ENCODE data around the gene MUCL3.
"Not testable (repeated sequence)": the region's sequence is repeated elsewhere in the genome, so short reads cannot be mapped to it uniquely, and the experiment has no call there.

The MUCL3 gene

DNA sequence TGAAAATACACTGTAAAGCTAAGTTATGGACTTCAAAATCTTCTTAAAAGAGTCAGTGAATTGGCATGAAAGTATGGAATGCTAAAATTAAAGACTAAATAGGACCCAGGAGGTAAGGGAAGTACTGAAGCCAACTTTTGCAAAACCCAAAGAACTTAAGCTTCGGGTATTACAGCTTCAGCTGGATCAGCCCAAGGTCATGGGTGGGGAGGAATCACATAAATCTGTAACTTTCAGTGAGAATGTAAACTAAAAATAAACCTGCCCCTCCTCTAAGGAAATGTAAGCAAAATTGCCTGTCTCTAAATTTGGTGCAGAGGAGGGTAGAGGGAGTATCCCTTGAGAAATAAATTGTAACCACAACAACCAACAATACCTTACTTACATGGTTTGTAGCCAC is 38.4 kb downstream of the MUCL3 start:
- no peak for DNase-seq (ENCODE audit: extremely low read depth in 1 of 2, low read depth in 1 of 2)

DNA sequence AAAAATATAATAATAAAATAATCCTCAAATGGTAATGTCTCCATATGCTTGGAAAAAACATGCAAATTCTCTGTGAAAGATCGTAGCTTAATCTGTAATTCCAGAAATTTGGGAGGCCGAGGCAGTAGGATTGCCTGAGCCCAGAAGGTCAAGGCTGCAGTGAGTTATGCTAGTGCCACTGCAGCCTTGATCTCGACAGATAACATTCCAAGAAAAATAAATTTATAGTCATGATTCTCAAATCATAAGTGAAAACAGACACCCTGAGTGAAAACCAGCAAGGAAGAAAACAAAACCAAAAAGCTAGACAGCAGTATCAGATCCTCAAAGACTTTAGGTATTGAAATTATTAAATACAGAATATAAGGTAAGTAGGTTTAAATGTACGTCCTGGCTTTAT is 38.9 kb downstream of the MUCL3 start:
- DNase-seq (ENCODE audit: extremely low read depth in 1 of 2, low read depth in 1 of 2) = no peak

DNA sequence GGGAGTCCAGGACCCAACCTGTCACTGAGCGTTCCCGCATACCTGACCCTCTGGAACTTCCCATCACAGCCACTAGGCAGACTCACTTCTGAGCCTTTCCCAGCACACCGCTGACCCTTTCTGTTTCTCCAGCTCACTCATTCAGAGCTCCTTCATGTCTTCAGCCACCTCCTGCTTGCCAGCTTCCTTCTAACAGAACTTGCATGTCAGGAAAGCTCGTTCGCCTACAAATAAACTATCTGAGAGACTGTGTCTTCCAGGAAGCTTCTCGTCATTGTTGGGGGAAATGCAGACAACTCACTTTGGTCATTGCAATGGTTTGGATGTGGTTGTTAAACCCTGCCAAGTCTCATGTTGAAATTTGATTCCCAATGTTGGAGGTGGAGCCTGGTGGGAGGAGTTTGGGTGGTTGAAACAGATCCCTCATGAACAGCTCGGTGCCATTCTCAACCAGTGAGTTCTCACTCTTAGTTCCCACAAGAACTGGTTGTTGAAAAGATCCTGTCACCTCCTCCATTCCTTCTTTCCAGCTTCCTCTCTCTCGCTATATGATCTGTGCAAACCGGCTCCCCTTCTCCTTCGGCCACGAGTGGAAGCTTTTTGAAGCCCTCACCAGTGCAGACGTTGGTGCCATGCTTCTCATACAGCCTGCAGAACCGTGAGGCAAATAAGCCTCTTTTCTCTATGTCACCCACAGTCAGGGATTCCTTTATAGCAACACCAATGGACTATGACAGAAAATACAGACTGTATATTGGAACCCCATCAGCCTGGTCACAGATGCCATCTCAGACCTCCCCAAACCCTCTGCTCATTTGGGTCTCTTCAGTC is 41.4 kb downstream of the MUCL3 start:
- no peak for DNase-seq (ENCODE audit: extremely low read depth in 1 of 2, low read depth in 1 of 2)

DNA sequence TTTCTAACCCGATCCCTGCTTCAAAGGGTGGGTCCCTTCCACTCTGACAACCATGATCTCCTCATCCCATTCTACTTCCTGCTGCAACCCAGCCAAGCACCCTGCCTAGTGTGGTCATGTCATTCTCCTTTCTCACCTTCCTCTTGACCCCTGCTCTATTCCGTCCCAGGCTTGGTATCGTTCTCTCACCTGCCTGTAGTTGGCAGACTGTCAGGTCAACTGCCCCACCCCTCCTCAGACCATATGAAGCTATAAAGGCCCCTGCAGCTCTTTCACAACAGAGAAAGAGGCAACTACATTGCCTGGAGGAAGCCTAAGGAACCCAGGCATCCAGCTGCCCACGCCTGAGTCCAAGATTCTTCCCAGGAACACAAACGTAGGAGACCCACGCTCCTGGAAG is 42.7 kb downstream of the MUCL3 start, which contains the start of gene MUC21:
MUC21 (plus strand) TSS at position 280 of the 400 bp plus-strand sequence. CDS start 241 bp downstream, outside the sequence.
- no peak for DNase-seq (ENCODE audit: extremely low read depth in 1 of 2, low read depth in 1 of 2)

DNA sequence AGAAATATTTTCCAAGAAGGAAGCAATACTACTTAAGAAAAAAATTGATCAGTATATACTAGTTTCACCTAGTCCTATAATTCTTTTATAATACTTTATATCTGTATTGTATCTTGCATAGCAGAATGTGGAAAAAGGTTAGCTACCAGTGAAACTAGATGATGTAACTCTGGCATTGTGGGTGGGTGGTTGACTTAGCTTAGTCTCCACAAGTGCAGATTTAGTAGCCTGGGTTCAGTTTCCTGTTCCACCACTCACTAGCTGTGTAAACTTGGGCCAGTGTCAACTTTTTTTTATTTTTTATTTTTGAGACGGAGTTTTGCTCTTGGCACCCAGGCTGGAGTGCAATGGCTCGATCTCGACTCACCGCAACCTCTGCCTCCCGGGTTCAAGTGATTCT is 44.7 kb downstream of the MUCL3 start:
- no peak for DNase-seq (ENCODE audit: extremely low read depth in 1 of 2, low read depth in 1 of 2)

DNA sequence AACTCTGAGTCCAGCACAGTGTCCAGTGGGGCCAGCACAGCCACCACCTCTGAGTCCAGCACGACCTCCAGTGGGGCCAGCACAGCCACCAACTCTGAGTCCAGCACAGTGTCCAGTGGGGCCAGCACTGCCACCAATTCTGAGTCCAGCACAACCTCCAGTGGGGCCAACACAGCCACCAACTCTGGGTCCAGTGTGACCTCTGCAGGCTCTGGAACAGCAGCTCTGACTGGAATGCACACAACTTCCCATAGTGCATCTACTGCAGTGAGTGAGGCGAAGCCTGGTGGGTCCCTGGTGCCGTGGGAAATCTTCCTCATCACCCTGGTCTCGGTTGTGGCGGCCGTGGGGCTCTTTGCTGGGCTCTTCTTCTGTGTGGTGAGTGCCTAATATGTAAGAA is 46.5 kb downstream of the MUCL3 start:
- DNase-seq (ENCODE audit: extremely low read depth in 1 of 2, low read depth in 1 of 2) = no peak

DNA sequence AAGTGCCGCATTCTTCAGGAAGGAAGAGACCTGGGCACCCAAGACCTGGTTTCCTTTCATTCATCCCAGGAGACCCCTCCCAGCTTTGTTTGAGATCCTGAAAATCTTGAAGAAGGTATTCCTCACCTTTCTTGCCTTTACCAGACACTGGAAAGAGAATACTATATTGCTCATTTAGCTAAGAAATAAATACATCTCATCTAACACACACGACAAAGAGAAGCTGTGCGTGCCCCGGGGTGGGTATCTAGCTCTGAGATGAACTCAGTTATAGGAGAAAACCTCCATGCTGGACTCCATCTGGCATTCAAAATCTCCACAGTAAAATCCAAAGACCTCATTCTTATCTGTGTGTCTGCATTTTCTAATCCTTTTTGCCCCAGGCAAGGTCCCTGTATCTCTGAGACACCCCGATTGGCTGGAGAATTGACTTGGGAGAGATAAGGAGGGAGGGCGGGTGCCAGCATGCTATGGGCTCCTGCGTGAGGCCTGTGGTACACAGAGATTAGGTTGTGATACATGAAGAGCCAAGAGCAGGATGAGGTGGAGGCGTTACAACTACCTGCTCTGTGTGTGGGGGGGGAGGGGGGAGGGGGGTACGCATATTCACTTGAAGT is 47.5 kb downstream of the MUCL3 start:
- DNase-seq (ENCODE audit: extremely low read depth in 1 of 2, low read depth in 1 of 2) = no peak

DNA sequence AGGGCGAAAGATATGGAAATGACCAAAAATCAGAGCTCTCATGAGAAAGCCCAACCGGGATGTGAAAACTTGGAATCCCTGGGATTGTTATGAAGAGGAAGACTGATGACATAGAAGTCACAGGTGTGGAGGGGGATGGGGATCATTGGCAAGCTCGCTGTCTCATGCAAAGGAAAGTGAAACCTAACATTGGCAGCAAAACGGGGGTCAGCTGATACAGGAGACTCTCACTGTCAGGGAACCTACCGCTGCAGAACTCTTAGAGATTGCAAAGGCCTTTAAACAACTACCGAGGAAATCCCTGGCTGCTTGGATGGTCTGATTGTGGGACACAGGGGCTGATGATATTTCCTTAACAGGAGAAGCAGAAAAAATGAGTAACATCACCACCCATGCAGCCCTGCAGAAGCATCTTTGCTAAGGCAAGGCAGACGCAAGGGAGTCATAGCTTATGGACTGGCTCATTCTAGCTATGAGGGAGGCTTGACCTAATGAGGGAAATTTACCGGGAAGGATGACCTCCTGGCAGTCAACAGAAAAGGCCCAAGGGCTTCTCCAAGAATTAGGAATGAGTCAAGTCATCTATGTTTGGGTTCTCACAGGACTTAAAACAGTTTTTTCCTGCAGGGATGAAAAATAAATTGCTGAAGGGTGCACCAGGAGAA is 49.8 kb downstream of the MUCL3 start:
- DNase-seq (ENCODE audit: extremely low read depth in 1 of 2, low read depth in 1 of 2) = no peak

DNA sequence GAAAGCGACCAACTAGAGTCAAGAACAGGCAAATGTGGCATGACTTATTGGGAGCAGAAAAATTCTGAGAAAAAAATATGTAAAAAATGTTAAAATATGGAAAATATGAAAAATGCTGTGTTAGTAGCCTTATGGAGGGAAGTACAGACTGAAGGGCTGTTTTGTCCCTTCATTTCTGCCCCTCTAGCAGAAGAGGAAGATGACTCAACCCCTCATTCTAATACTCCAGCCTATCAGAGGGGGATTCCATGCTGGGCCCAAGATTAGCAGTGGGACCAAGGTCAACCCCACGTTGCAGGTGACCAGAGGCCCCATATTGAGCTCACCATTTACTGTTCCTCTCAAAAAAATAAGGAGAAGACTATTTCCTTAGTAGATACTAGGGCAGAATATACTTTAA is 51.1 kb downstream of the MUCL3 start:
- no peak for DNase-seq (ENCODE audit: extremely low read depth in 1 of 2, low read depth in 1 of 2)

DNA sequence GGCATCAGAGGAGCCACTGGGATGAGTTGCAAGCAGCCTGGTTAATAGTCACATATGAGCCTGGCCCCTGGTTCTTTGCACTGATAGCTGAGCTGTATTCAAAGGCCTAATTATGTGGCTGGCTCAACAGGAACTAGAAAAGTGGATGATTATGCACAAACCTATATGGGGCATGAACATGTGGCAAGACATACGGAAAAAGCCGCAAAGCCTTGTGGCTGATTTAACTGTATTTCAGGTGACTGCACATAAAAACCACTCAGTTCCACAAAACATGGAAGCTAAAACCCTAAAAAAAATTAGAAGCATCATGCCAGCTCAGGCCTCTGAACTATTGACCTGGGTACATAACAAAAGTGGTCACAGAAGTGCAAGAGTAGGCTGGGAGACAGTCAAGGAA is 56.5 kb downstream of the MUCL3 start:
- DNase-seq (ENCODE audit: extremely low read depth in 1 of 2, low read depth in 1 of 2) = no peak

DNA sequence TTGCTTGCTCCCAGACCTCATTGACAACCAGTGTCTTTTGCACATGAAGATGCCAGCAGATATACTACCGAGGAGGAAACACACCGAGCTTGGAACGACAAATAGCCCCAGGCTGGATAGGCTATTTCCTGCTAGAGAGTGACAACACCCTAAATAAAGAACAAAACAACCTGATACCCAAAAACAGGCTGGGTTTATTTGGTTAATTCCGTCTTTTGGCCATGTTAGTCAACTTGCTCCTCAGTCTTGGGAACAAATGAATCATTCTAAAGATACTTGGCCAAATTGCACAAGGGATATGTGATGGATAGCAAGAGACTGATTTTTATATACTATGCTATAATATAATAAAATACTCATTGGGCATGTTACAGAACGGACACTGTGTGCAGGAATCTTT is 58.0 kb downstream of the MUCL3 start:
- no peak for DNase-seq (ENCODE audit: extremely low read depth in 1 of 2, low read depth in 1 of 2)

DNA sequence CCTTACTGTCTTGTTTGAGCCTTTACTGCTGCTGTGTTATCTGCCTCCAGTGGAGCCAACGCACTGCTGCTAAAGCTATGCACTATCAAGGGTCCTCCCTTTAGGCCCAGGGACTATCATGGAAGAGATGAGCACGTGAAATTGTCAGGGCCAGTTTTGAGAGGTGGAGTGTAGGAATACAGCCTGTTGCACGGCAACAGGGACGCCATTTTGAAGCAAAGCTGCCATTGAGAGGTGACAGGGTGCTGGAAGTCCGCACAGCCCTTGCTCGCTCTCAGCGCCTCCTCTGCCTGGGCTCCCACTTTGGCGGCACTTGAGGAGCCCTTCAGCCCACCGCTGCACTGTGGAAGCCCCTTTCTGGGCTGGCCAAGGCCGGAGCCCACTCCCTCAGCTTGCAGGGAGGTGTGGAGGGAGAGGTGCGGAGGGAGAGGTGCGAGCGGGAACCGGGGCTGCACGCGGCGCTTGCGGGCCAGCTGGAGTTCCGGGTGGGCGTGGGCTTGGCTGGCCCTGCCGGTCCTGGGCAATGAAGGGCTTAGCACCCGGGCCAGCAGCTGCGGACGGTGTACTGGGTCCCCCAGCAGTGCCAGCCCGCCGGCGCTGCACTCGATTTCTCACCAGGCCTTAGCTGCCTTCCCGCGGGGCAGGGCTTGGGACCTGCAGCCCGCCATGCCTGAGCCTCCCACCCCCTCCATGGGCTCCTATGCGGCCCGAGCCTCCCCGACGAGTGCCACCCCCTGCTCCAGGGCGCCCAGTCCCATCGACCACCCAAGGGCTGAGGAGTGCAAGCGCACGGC is 59.5 kb downstream of the MUCL3 start:
- DNase-seq (ENCODE audit: extremely low read depth in 1 of 2, low read depth in 1 of 2) = not testable (repeated sequence)

DNA sequence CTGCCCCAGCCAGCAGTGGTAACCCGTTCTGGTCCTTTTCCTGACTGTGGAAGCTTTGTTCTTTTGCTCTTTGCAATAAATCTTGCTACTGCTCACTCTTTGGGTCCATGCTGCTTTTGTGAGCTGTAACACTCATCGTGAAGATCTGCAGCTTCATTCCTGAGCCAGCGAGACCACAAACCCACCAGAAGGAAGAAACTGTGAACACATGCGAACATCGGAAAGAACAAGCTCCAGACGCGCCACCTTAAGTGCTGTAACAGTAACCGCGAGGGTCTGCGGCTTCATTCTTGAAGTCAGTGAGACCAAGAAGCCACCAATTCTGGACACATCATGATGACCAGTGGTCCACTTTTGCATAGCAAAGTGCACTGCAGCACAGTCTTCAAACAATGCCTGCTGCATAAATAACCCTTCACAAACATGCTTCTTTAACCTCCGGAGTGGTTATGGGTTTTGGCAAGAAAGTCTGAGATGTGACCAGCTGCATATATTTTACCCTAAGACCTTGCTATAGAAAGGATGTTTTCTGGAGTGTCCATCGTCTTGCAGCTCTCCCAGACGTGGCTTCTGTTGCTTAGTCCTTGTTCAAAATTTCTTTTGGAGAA is 60.6 kb downstream of the MUCL3 start:
- DNase-seq (ENCODE audit: extremely low read depth in 1 of 2, low read depth in 1 of 2) = no peak

DNA sequence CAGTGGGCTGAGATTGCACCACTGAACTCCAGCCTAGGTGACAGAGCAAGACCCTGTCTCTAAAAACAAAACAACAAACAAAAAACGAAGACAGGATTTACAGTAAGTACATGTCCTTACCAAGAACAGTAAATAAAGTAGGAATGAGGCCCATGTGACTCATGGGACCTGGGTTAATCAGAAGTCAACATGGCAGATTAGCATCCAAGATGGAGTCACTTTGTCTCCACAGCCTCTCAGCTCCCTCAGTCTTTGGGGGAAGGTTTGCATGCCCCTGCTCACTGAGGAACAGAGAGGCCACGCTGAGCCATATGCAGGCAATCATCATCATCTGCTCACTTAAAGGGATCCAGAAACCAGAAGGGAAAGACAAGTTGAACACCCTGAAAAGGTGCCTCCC is 61.7 kb downstream of the MUCL3 start:
- no peak for DNase-seq (ENCODE audit: extremely low read depth in 1 of 2, low read depth in 1 of 2)
